Measurements from ENCODE around the gene C19orf25.

GRCh38 chr19:1425902-1426301, 53.1 kb downstream of the C19orf25 start:
- no peak for TF ChIP-seq SPI1 (IDR thresholded peaks at IDR 0.05; ENCODE audit: borderline replicate concordance, low read depth, low read length)
- no peak for TF ChIP-seq XRCC5 (IDR thresholded peaks at IDR 0.05; ENCODE audit: low read depth, low read length)
- no peak for TF ChIP-seq SMARCA5 (IDR thresholded peaks at IDR 0.05)
- TF ChIP-seq EP300 (IDR thresholded peaks at IDR 0.05; ENCODE audit: low read length) = no peak
- TF ChIP-seq TARDBP (IDR thresholded peaks at IDR 0.05) = no peak
- no peak for TF ChIP-seq CEBPB (tag; IDR thresholded peaks at IDR 0.05)
- no peak for TF ChIP-seq ZBTB33 (CRISPR knock-in tag; IDR thresholded peaks at IDR 0.05)
- no peak for TF ChIP-seq SP2 (IDR thresholded peaks at IDR 0.05; ENCODE audit: extremely low read depth, low read depth, low read length, poor library complexity, severe bottlenecking)
- no peak for TF ChIP-seq PHF8 (IDR thresholded peaks at IDR 0.05; ENCODE audit: borderline replicate concordance, low read length)
- no peak for TF ChIP-seq KLF13 (tag; IDR thresholded peaks at IDR 0.05; ENCODE audit: borderline replicate concordance, low read depth)
- TF ChIP-seq, protein P1, sequence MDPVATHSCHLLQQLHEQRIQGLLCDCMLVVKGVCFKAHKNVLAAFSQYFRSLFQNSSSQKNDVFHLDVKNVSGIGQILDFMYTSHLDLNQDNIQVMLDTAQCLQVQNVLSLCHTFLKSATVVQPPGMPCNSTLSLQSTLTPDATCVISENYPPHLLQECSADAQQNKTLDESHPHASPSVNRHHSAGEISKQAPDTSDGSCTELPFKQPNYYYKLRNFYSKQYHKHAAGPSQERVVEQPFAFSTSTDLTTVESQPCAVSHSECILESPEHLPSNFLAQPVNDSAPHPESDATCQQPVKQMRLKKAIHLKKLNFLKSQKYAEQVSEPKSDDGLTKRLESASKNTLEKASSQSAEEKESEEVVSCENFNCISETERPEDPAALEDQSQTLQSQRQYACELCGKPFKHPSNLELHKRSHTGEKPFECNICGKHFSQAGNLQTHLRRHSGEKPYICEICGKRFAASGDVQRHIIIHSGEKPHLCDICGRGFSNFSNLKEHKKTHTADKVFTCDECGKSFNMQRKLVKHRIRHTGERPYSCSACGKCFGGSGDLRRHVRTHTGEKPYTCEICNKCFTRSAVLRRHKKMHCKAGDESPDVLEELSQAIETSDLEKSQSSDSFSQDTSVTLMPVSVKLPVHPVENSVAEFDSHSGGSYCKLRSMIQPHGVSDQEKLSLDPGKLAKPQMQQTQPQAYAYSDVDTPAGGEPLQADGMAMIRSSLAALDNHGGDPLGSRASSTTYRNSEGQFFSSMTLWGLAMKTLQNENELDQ (CRISPR knock-in tag; IDR thresholded peaks at IDR 0.05; ENCODE audit: borderline replicate concordance) = no peak
- TF ChIP-seq HDAC8 (tag; IDR thresholded peaks at IDR 0.05) = no peak
- no peak for TF ChIP-seq SAP30 (IDR thresholded peaks at IDR 0.05; ENCODE audit: borderline replicate concordance, insufficient read depth, low read depth, low read length, poor library complexity, severe bottlenecking)
- TF ChIP-seq ZNF511 (CRISPR knock-in tag; IDR thresholded peaks at IDR 0.05) = no peak

Measured in K562 (cell line).